ENCODE data around the gene SPATS2.

GRCh38 chr12:49355913-49356312, 11.3 kb upstream of the SPATS2 start:
- TF ChIP-seq ZNF384 (IDR thresholded peaks at IDR 0.05) (no peak), FOXA1 (IDR thresholded peaks at IDR 0.05) (no peak), L3MBTL2 (conservative IDR thresholded peaks at IDR 0.05) (no peak), NFRKB (IDR thresholded peaks at IDR 0.05) (no peak), SP1 (IDR thresholded peaks at IDR 0.05) (no peak), FOXK2 (IDR thresholded peaks at IDR 0.05) (no peak), SUZ12 (IDR thresholded peaks at IDR 0.05) (no peak), FOXM1 (IDR thresholded peaks at IDR 0.05; ENCODE audit: borderline replicate concordance) (no peak)

Data from HEK293T (cell line).